ENCODE data around the gene KRT8.
"Not testable (repeated sequence)": the region's sequence is repeated elsewhere in the genome, so short reads cannot be mapped to it uniquely, and the experiment has no call there.

KRT8 gene

GRCh38 chr12:52904509-52905300 is at the start of gene KRT8:
TSS of gene KRT8 (minus strand) at chr12:52905076. CDS start at chr12:52904981, 95 bp downstream.
- peak within 1 kb of the TSS; percentile 28 for H3K27ac Mint-ChIP-seq
- H3K9me3 Mint-ChIP-seq; H3K36me3 Mint-ChIP-seq (ENCODE audit: low read depth); DNase-seq (ENCODE audit: low spot score); H3K27me3 Mint-ChIP-seq (ENCODE audit: low read depth); H3K4me1 Mint-ChIP-seq (ENCODE audit: low read depth): not testable (repeated sequence)
- H3K4me3 Mint-ChIP-seq: peak within 1 kb of the TSS; percentile 43

DNA sequence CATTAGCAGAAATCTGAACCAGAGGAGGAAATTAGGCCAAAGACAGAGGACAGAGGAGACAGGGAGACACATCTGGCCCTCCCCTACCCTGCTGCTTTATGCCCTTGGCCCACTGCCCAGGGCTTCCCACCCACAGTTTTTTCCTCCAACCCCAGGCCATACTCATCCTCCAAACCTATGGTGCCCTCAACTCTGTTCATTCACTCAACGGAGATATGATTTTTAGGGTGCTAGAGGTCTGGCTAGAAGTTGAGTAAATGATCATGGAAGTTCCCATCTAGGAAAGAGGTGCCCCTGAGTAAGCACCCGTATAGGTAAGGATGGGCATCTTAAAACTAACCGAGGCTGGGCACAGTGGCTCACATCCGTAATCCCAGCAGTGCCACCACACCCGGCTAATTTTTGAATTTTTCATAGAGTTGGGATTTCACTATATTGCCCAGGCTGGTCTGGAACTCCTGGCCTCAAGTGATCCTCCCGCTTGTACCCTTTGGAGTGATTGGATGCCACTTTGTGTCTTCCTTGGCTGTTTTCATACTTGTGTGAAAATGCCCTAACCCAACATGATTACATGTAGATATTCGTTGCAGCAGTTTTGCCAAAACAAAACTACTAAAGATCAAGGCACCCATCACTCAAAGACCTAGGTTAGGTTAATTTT is 48.4 kb upstream of the KRT8 start:
- no peak overlapping the region for H3K27ac Mint-ChIP-seq

GRCh38 chr12:52952076-52952801 is 47.4 kb upstream of the KRT8 start:
- H3K36me3 Mint-ChIP-seq (ENCODE audit: low read depth): no peaks in the 10 kb centered on the region
- no peak for DNase-seq (ENCODE audit: low spot score)
- no peak overlapping the region for H3K27ac Mint-ChIP-seq
- H3K4me1 Mint-ChIP-seq (ENCODE audit: low read depth): peaks cover 1% of the 10 kb centered on the region
- peaks cover 7% of the 10 kb centered on the region for H3K27me3 Mint-ChIP-seq (ENCODE audit: low read depth)
- no peak overlapping the region for H3K4me3 Mint-ChIP-seq
- H3K9me3 Mint-ChIP-seq: no peaks in the 10 kb centered on the region

More for the DNA sequence above, 48.4 kb upstream of the KRT8 start:
- H3K4me1 Mint-ChIP-seq (ENCODE audit: low read depth): peaks cover 1% of the 10 kb centered on the region
- peaks cover 7% of the 10 kb centered on the region for H3K27me3 Mint-ChIP-seq (ENCODE audit: low read depth)
- no peaks in the 10 kb centered on the region for H3K36me3 Mint-ChIP-seq (ENCODE audit: low read depth)
- H3K9me3 Mint-ChIP-seq: no peaks in the 10 kb centered on the region
- DNase-seq (ENCODE audit: low spot score): no peak
- H3K4me3 Mint-ChIP-seq: no peak overlapping the region

DNA sequence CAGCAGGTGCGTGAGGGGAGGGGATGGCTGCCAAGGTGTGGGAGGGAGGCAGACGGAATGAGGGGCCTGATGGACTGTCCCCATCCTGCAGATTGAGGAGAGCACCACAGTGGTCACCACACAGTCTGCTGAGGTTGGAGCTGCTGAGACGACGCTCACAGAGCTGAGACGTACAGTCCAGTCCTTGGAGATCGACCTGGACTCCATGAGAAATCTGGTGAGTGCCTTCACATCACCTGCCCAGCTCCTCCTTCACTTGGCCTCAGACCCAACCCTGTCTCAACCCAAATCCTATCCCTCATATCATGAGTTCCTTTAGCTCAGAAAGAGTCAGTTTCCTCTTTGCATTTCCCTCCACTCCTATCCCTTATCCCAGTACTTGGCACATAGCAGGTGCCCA is 46.8 kb upstream of the KRT8 start:
- Mint-ChIP-seq H3K9me3 (no peaks in the 10 kb centered on the region), H3K27ac (no peak overlapping the region), H3K4me1 (ENCODE audit: low read depth) (peaks cover 1% of the 10 kb centered on the region), H3K36me3 (ENCODE audit: low read depth) (no peaks in the 10 kb centered on the region), H3K27me3 (ENCODE audit: low read depth) (peaks cover 11% of the 10 kb centered on the region), H3K4me3 (no peak overlapping the region)
- DNase-seq (ENCODE audit: low spot score): no peak

DNA sequence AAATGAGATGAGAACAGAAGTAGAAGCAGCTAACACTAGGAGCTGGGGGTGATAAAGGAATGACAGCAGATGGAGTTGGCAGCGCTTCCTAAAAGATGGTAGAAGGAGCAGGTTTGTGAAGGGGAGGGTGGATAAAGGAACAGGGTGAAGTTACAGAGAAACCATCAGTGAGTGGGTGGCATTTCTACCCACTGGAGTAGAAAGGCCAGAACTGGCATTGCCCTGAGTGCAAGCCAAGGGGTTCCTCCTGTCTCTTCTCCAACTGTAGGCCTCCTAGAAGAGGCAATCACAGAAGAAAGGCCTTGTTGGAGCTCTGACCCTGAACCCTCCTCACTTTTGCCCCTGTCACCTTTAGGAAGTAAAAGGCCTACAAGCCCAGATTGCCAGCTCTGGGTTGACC is 46.2 kb upstream of the KRT8 start:
- Mint-ChIP-seq H3K4me1 (ENCODE audit: low read depth) (peaks cover 1% of the 10 kb centered on the region), H3K27ac (no peak overlapping the region), H3K9me3 (no peaks in the 10 kb centered on the region), H3K27me3 (ENCODE audit: low read depth) (peaks cover 11% of the 10 kb centered on the region), H3K36me3 (ENCODE audit: low read depth) (no peaks in the 10 kb centered on the region), H3K4me3 (no peak overlapping the region)
- no peak for DNase-seq (ENCODE audit: low spot score)

GRCh38 chr12:52950553-52950952 is 45.7 kb upstream of the KRT8 start:
- Mint-ChIP-seq H3K27ac (no peak overlapping the region), H3K9me3 (no peaks in the 10 kb centered on the region), H3K36me3 (ENCODE audit: low read depth) (no peaks in the 10 kb centered on the region), H3K27me3 (ENCODE audit: low read depth) (peaks cover 12% of the 10 kb centered on the region), H3K4me3 (no peak overlapping the region), H3K4me1 (ENCODE audit: low read depth) (peaks cover 1% of the 10 kb centered on the region)
- no peak for DNase-seq (ENCODE audit: low spot score)

GRCh38 chr12:52949413-52950331 is 44.8 kb upstream of the KRT8 start:
- no peak for DNase-seq (ENCODE audit: low spot score)
- no peaks in the 10 kb centered on the region for H3K9me3 Mint-ChIP-seq
- H3K27me3 Mint-ChIP-seq (ENCODE audit: low read depth): peaks cover 15% of the 10 kb centered on the region
- peaks cover 1% of the 10 kb centered on the region for H3K4me1 Mint-ChIP-seq (ENCODE audit: low read depth)
- no peak overlapping the region for H3K27ac Mint-ChIP-seq
- no peaks in the 10 kb centered on the region for H3K36me3 Mint-ChIP-seq (ENCODE audit: low read depth)
- peak overlapping the region; percentile 34 for H3K4me3 Mint-ChIP-seq

DNA sequence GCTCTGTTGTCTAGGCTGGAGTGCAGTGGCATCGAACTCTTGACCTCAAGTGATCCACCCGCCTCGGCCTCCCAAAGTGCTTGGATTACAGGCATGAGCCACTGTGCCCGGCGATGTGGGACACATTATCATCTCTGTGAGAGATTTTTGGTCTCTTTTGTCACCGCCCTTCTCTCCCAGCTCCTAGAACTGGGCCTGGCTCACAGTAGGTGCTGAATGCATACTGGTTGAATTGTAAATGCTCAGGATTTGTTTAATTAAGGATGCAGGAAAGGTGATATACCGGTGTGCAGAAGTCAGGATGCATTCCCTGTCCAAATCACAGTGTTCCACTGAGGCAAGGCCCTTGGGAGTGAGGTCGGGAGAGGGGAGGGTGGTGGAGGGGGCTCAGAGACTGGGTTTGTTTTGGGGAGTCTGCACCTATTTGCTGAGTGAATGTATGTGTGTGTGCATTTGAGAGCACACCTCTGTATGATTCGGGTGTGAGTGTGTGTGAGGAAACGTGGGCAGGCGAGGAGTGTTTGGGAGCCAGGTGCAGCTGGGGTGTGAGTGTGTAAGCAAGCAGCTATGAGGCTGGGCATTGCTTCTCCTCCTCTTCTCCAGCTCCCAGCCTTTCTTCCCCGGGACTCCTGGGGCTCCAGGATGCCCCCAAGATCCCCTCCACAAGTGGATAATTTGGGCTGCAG is 43.0 kb upstream of the KRT8 start:
- peaks cover 15% of the 10 kb centered on the region for H3K27me3 Mint-ChIP-seq (ENCODE audit: low read depth)

GRCh38 chr12:52946797-52947547 is 42.1 kb upstream of the KRT8 start:
- Mint-ChIP-seq H3K36me3 (ENCODE audit: low read depth) (no peaks in the 10 kb centered on the region), H3K27me3 (ENCODE audit: low read depth) (peaks cover 21% of the 10 kb centered on the region), H3K4me3 (no peak overlapping the region), H3K9me3 (no peaks in the 10 kb centered on the region), H3K4me1 (ENCODE audit: low read depth) (peaks cover 1% of the 10 kb centered on the region), H3K27ac (no peak overlapping the region)
- DNase-seq (ENCODE audit: low spot score): no peak

More for the DNA sequence above, 43.0 kb upstream of the KRT8 start:
- H3K4me3 Mint-ChIP-seq: peak overlapping the region; percentile 85
- no peaks in the 10 kb centered on the region for H3K36me3 Mint-ChIP-seq (ENCODE audit: low read depth)
- H3K9me3 Mint-ChIP-seq: no peaks in the 10 kb centered on the region
- no peak for DNase-seq (ENCODE audit: low spot score)
- no peak overlapping the region for H3K27ac Mint-ChIP-seq
- H3K4me1 Mint-ChIP-seq (ENCODE audit: low read depth): peaks cover 1% of the 10 kb centered on the region

GRCh38 chr12:52946334-52946733 is 41.5 kb upstream of the KRT8 start:
- Mint-ChIP-seq H3K27me3 (ENCODE audit: low read depth) (peaks cover 21% of the 10 kb centered on the region), H3K4me3 (no peak overlapping the region), H3K4me1 (ENCODE audit: low read depth) (peaks cover 1% of the 10 kb centered on the region), H3K27ac (no peak overlapping the region), H3K36me3 (ENCODE audit: low read depth) (no peaks in the 10 kb centered on the region), H3K9me3 (no peaks in the 10 kb centered on the region)
- DNase-seq (ENCODE audit: low spot score): no peak

GRCh38 chr12:52945389-52946232 is 40.7 kb upstream of the KRT8 start:
- peaks cover 21% of the 10 kb centered on the region for H3K27me3 Mint-ChIP-seq (ENCODE audit: low read depth)
- no peak for DNase-seq (ENCODE audit: low spot score)
- no peaks in the 10 kb centered on the region for H3K9me3 Mint-ChIP-seq
- no peak overlapping the region for H3K4me3 Mint-ChIP-seq
- H3K36me3 Mint-ChIP-seq (ENCODE audit: low read depth): no peaks in the 10 kb centered on the region
- peaks cover 1% of the 10 kb centered on the region for H3K4me1 Mint-ChIP-seq (ENCODE audit: low read depth)
- no peak overlapping the region for H3K27ac Mint-ChIP-seq
